ENCODE results near the gene BMP15. TPM values are rescaled to one million over a fixed set of nuclear protein-coding genes. Genes with fewer than 3 reads are reported as not detected.

The BMP15 gene
- total RNA-seq, 1 experiment from 2014 or later = not detected

Other genes with a start within 250 kb of the BMP15 start
- 1.5 and 1.9 TPM in 2 replicates for gene SHROOM4, start 96.5 kb upstream of the BMP15 start, total RNA-seq (2014; rRNA removed; shearing (Covaris generic))

Data from HT1080 (cell line).